GM21528 (cell line): ENCODE measurements around the gene TTC39B.
"Not testable (repeated sequence)": the region's sequence is repeated elsewhere in the genome, so short reads cannot be mapped to it uniquely, and the experiment has no call there.

Experiments
- ATAC-seq: cut with Tn5 transposase; IDR thresholded peaks from one replicate; pipeline ENCODE4 v1.9.1; 2021; ENCODE audit warnings: mild to moderate bottlenecking, moderate library complexity; ENCODE audit not compliant: unreplicated experiment, low FRiP score

TTC39B gene

GRCh38 chr9:15306757-15307522 lies at the start of gene TTC39B:
Gene TTC39B, minus strand, starts transcription at chr9:15307216. Its CDS starts 91 bp downstream, at chr9:15307125.
- ATAC-seq = peak; percentile 94

DNA sequence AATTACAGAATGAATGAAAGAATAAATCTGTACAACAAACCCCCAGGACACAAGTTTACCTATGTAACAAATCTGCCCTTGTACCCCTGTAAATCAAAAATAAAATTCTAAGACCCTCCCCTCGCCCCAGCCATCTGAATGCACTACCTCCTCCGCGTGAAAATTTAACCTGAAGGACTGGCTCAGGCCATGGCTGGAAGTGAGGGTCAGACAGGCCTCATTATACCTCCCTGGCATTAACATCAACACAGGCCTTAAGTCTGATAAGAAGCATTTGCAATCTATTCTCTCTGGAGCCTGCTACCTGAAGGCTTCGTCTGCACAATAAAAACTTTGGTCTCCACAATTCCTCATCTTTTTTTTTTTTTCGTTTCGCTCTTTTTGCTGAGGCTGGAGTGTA lies 48.7 kb upstream of the TTC39B start:
- no peak for ATAC-seq

DNA sequence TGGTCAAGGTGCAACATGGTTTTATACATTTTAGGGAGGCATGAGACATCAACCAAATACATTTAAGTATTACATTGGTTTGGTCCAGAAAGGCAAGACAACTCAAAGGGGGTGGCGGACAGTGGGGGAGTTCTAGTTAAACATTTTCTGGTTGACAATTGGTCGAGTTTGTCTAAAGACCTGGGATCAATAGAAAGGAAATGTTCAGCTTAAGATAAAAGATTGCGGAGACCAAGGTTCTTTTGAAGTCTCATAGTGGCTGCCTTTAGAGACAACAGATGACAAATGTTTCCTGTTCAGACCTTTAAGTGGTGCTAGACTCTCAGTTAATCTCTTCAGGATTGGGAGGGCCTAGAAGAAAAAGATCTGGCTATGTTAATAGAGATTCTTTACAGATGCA lies 47.7 kb upstream of the TTC39B start:
- no peak for ATAC-seq

- no peak for ATAC-seq
Measured at GRCh38 chr9:15353892-15354291, 46.9 kb upstream of the TTC39B start.

DNA sequence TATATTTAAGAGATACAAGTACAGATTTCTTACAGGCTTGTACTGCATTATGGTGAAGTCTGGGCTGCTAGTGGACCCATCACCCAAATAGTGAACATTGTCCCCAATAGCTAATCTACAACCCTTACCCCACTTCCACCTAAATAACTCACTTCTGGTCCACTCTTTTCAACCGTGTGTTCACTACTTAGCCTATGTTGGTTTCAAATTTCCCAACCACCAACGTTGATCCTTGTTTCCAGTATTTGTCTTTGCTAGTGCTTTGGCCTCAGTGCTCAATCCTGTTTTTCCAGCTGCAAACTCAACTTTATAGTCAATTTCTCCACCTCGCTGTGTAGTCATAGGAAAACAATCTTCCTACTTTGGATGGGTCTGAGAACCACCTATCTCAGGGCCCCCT lies 45.3 kb upstream of the TTC39B start:
- ATAC-seq = no peak

- no peak for ATAC-seq
Measured at GRCh38 chr9:15349892-15350761, 43.1 kb upstream of the TTC39B start.

DNA sequence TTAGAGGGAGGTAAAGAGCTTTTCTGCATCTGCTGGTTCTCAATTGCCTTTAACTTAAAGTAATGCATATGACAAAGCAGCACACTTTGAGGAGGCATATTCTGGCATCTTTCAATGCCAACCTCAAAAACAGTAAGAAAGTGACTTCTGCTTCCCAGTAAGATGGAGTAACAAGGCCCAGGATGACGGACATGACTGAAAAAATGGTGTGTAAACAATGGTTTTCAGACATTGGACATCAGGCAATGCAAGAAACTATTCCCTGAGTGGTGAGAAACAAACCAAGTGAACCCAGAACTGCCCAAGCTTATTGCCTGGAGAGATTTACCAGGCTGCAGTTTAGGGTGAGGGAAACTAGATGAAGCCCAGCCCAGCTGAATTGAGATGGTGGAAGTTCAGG lies 39.8 kb upstream of the TTC39B start:
- no peak for ATAC-seq

DNA sequence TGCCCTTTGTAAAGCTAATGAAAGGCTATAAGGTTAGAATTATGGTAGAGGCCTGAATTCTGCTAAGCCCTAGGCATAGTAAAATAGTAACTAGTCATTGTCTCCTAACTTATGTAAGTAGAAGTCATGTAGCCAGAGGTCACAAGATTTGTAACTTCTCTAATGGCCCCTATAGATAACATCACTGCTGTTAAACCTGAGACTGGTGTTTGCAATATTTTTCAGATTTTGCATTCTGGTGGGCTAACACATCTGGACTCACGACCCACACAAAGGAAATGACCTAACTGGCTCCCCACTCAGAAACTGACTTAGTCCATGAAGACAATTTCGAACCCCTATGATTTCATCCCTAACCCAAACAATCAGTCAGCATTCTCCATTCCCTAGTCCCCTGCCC lies 37.2 kb upstream of the TTC39B start:
- no peak for ATAC-seq

DNA sequence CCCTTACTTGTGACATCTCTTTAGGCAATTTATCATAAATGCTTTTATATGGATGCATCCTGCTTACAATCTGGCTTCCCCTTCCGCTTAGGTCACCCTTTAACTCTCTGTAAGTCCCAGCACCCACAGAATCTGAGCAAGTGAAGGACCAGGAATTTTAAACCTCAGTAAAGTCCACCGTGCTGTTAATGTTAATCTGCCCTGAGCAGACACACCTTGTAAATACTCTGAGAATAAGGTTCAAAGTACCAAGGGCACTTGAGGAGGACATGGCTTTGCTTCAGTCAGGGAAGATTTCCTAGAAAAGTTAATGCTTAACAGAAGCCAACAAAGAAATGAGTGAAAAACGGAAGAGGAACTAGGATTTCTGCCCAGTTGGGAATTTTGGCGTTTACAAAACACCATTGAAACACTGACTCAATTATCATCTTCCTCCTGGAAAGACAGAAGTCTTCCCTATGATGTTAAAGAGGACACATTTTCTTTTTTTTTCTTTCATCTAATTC lies 26.4 kb upstream of the TTC39B start:
- ATAC-seq = no peak

- ATAC-seq = no peak
Measured at GRCh38 chr9:15332939-15333338, 25.9 kb upstream of the TTC39B start.

- no peak for ATAC-seq
Measured at GRCh38 chr9:15329539-15330109, 22.6 kb upstream of the TTC39B start.

DNA sequence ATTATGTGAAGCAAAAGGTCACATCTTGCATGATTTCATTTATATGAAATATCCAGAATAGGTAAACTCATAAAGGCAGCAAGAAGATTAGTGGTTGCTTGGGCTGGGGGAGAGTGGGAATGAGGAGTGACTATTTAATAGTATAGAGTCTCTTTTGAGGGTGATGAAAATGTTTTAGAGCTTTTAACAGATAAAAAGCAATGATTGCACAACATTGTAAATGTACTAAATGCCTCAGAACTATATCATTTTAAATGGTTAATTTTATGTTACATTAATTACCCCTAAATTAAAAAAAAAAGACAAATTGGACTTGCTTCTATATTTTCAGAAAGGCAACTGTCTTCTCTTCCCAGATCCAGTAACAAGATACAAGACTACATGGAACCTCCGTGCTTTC lies 21.9 kb upstream of the TTC39B start:
- no peak for ATAC-seq

- ATAC-seq = not testable (repeated sequence)
Measured at GRCh38 chr9:15322695-15323094, 15.7 kb upstream of the TTC39B start.

- not testable (repeated sequence) for ATAC-seq
Measured at GRCh38 chr9:15319661-15320060, 12.6 kb upstream of the TTC39B start.

- ATAC-seq = no peak
Measured at GRCh38 chr9:15317836-15318235, 10.8 kb upstream of the TTC39B start.

DNA sequence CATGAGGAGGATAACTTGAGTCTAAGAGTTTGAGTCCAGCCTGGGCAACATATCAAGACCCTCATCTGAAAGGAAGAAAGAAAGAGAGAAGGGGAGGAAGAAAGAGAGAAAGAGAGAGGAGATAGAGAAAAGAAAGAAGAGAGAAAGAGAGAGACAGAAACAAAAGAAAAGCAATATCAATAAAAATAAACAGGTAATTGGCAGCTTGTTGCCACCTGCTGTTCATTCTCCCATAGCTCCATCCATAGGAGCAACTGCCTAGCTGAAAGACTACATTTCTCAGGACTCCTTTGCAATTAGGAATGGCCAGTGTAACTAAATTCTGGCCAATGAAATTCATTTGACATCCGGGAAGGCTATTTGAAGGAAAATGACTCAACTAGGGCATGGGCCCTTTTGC lies 4.6 kb upstream of the TTC39B start:
- no peak for ATAC-seq

DNA sequence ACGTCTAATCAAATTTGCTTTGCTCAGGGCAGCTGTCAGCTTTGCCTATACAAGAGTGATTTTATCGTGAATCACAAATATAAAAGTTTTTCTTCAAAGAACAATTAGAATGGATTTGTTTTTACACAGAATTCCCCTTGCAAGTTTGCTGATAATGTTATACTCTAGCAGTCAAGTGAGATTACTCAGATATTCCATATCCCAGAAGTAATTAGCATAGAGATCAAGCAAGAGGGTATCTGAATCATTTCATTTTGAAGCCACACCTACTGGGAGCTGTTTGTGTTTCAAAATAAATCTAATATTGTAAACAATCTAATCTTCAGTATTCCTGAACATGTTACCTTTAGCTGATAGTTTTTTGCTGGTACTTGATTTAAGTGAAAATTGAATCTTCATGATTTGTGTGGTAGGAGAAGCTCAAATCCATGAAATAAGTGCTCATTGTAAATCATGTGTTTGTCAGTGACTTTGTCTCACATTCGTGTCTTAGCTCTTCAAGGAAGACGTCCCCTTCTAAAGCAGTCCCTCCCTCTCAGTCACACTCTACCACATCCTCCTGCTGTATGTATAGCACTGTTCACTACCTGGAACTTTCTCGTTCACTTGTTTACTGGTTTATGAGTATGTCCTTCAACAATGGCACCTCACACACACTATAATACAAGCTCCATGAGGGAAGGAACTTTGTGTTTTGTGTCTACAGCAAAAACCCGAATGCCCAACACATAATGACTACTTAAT lies 3.3 kb upstream of the TTC39B start:
- ATAC-seq = no peak

GRCh38 chr9:15308511-15308910 lies 1.5 kb upstream of the TTC39B start:
- ATAC-seq = no peak

DNA sequence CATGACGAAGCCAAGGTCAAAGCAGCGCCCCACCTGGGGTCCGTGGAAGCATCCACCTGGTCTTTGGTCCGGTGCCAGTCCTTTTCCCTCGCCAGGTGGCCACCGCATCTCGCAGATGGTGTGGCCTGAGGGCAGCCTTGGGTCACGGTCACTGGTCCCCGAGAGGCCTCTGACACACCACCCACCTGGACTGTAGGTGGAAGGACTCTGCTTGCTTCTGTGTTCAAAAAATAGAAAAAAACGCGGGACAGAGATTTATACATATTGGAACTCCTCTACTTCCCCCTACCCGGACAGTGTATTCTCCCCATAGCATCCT lies 466 bp upstream of the TTC39B start:
- no peak for ATAC-seq

GRCh38 chr9:15306068-15306756 lies 804 bp downstream of the TTC39B start:
- ATAC-seq = no peak
